Stimulated activated CD4-positive, alpha-beta T cell treated with anti-CD3 and anti-CD28 coated beads, Interleukin-15, amount 100 ng/mL, for 48 hours (primary cell): Measurements from ENCODE around the gene C9orf153.
"Not testable (repeated sequence)": the region's sequence is repeated elsewhere in the genome, so short reads cannot be mapped to it uniquely, and the experiment has no call there.

Experiments used
- DNase-seq, 2 donors: peaks; one replicate each; pipeline ENCODE4 v3.0.0-alpha.2; 2020; ENCODE audit warnings: low read depth in 2 of 2

C9orf153 gene

GRCh38 chr9:86190700-86191099 lies 68.8 kb downstream of the C9orf153 start:
- DNase-seq, result not testable (repeated sequence)

DNA sequence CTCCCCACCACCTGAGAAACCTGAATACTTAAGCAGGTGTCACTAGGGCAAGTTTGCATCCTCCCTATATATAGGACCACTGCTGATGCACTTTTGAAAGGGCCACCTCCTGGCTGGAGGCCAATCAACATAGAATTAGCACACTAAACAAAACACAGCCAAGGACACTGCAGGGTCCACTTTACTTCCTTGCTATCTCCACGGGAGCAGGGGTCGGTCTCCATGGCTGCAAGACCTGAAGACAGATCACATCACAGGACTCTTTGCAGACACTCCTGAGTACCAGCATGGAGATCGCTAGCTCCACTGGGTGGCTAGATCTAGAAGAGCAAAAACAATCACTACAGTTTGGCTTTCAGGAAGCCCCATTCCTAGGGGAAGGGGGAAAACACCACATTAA lies 72.3 kb downstream of the C9orf153 start:
- no peak for DNase-seq

GRCh38 chr9:86186696-86187095 lies 72.8 kb downstream of the C9orf153 start:
- no peak for DNase-seq

- DNase-seq, result no peak
Measured at GRCh38 chr9:86185872-86186271, 73.6 kb downstream of the C9orf153 start.

DNA sequence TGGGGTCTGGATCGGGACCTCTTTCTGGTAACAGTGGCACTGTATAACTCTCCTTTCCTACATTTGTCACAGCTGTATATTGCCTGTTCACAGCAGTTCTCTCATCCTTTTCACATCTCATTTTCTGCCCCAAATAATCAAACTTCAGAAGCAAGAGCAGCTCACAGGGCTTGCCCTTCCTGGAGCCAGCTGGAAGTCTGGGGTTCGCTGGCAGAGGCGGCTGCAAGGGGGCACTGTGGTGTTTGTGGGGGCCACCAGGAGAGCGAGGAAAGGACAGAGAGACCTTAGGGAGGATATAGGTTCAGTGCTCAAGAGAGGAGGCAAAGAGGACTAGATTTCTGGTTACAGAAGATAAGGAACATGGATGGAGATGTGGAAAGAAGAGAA lies 75.3 kb downstream of the C9orf153 start:
- DNase-seq, result no peak

GRCh38 chr9:86183229-86184137 lies 76.0 kb downstream of the C9orf153 start:
- DNase-seq, result no peak

DNA sequence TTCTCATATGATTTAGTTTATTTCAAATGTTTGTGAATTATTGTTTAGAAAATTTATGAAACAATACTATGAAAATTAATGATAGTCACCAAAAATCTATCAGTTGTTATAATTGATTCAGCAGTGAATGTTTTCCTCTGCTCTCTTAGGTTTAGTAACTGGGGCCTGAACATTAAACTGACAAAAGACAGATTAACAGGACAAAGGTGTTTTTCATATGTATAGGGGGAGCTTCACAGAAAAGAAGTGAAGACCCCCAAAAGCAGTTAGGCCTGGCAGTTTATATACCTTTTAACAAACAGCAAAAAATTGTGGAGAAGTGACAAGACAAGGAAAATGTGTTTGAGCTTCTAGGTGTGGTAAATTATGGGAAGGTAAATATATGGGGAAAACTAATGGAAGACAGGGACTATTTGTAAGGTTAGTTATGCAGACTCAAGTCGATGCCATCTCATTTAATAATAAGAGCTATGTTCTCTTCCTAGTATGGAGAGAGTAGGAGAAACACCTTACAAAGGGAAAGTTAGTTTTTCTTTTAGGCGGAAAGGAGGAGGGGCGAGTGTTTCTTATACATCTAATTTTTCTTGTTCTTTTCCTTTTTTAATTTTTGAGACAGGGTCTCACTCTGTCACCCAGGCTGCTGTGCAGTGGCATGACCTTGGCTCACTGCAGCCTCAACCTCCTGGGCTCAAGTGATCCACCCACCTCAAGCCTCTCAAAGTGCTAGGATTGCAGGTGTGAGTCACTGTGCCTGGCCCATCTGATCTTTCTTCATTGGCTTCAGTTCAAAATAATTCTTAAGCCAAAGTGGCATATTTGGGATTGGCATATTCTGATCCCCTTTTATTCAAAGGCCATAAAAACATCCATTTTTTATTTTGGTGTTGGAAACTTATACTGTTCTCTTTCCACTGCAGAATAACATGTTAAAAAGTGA lies 77.8 kb downstream of the C9orf153 start:
- no peak for DNase-seq

DNA sequence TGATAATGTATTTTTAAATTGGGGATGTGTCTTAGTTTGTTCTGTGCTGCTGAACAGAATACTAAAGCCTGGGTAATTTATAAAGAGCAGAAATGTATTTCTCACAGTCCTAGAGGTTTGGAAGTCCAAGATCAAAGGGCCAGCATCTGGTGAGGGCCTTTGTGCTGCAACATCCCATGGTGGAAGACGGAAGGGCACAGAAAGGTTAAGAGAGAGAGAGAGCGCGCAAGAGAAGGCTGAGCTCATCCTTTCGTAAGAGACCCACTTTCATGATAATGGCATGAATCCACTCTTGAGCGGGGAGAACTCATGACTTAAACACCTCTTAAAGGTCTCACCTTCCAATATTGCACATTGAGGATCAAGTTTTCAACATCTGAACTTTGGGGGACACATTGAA lies 81.0 kb downstream of the C9orf153 start:
- no peak for DNase-seq

DNA sequence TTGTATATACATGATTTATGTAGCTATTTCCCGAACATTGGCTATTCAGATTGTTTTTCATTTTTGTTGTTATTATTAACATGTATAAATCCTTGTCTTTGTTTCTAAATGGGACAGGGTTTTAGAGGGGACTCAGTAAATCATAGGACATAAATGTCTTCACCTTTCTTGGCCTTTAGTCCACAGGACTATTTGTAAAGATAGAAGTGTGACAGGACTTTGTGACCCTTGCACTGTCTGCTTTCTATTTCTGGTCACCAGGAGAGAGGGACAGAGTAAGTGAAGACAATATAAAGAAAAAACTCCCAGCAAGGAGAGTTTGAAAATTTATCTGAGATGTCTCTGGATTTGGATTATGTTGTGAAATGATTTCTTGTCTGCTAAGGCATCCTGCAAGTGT lies 81.5 kb downstream of the C9orf153 start:
- no peak for DNase-seq

GRCh38 chr9:86176468-86176867 lies 83.0 kb downstream of the C9orf153 start:
- DNase-seq, result no peak

DNA sequence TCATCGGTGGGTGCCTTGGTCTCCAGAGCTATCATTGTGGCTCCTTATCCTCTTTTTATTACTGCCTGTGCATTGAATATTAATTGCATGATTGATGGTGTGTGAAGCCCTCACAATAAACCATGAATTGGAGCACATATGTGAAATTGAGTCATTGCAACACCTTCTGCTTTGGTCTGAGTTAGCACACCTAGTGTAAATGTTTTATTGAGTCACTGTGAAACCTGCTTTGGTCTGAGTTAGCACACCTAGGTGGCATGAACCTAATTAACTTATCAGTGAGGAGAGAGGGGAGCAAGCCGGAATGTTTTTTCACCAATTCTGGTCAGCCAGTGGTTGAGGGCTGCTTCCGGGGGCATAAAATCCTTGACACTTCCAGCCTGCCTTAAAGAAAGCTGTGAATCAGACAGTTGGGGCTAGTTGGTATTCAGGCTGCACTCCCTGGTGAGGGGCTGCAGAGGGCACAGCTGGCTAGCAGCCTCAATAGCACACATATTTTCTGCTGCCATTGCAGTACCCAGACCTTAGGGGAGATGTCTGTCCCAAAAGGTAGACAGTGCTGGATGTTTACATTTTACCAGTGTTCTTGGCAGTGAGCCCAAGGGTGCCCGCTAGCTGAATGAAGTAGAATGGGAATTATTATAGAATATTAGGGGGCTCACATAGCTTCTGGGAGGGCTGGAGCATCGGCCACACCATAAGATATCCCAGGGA lies 83.6 kb downstream of the C9orf153 start:
- DNase-seq, result no peak

GRCh38 chr9:86175223-86175622 lies 84.2 kb downstream of the C9orf153 start:
- DNase-seq, result no peak
